KMS-11 (cell line): ENCODE results near the gene ATP5MG.

Experiments used
- H2AFZ ChIP-seq: fragments of 200-600 bp; sonication (generic); 2 replicates; pipeline ENCODE4 v1.6.1; 2016; ENCODE audit warnings: antibody characterized with exemption, mixed run types, low read depth
- H3K27ac ChIP-seq: fragments of 200-600 bp; sonication (generic); 2 replicates; pipeline ENCODE4 v1.6.1; 2016; ENCODE audit warnings: mild to moderate bottlenecking, mixed run types
- H3K27me3 ChIP-seq: fragments of 200-600 bp; sonication (generic); 2 replicates; pipeline ENCODE4 v1.6.1; 2017; ENCODE audit warnings: mild to moderate bottlenecking, low read depth, mixed run types, moderate library complexity; ENCODE audit not compliant: insufficient read depth
- H3K36me3 ChIP-seq: fragments of 200-600 bp; sonication (generic); 2 replicates; pipeline ENCODE4 v1.6.1; 2017; ENCODE audit warnings: mild to moderate bottlenecking, mixed run types; ENCODE audit not compliant: insufficient read depth
- H3K4me1 ChIP-seq: fragments of 200-600 bp; sonication (generic); 2 replicates; pipeline ENCODE4 v1.6.1; 2016; ENCODE audit warnings: mild to moderate bottlenecking, low read depth, mixed run types; ENCODE audit not compliant: poor library complexity, severe bottlenecking
- H3K4me2 ChIP-seq: fragments of 200-600 bp; sonication (generic); 2 replicates; pipeline ENCODE4 v1.7.0; 2016; ENCODE audit warnings: mild to moderate bottlenecking, mixed run types
- H3K4me3 ChIP-seq: fragments of 200-600 bp; sonication (generic); IDR thresholded peaks from 2 replicates; pipeline ENCODE4 v1.6.1; 2017; ENCODE audit warnings: low read depth, low read length, mixed read lengths; ENCODE audit not compliant: insufficient read depth
- H3K79me2 ChIP-seq: fragments of 200-600 bp; sonication (generic); 2 replicates; pipeline ENCODE4 v1.6.1; 2016; ENCODE audit warnings: low read depth, mixed run types; ENCODE audit not compliant: insufficient read depth
- H3K9ac ChIP-seq: fragments of 200-600 bp; sonication (generic); 2 replicates; pipeline ENCODE4 v1.6.1; 2016; ENCODE audit warnings: mild to moderate bottlenecking, mixed run types
- H4K20me1 ChIP-seq: fragments of 200-600 bp; sonication (generic); 2 replicates; pipeline ENCODE4 v1.6.1; 2016; ENCODE audit warnings: mild to moderate bottlenecking, mixed run types; ENCODE audit not compliant: insufficient read depth
- CTCF ChIP-seq: fragments of 200-600 bp; sonication (generic); conservative IDR thresholded peaks from 2 replicates; pipeline ENCODE4 v1.6.1; 2017; ENCODE audit warnings: low read depth, mild to moderate bottlenecking, antibody characterized with exemption, low read length, moderate library complexity, mixed read lengths

ATP5MG gene

DNA sequence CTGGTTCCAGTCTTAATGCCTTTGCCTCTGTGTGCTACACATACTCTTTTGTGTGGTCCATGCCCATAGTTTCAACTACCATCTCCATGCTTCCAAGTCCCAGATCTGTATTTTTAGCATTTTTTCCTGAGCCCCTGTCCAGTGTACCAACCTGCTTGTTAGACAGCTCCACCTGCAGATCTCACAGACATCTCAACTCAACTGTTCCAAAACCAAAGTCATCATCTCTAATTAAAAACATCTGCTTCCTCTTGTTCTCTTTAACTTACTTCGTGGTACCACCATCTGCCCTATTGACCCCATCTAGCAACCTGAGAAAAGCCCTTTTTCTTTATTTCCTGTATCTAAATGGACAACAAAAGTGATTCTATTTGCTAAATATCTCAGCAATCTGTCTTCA, 26.3 kb downstream of the ATP5MG start:
- no peak overlapping the region for H3K4me2 ChIP-seq
- no peaks in the 10 kb centered on the region for H4K20me1 ChIP-seq
- no peak overlapping the region for H3K9ac ChIP-seq
- no peak for TF ChIP-seq CTCF
- H3K4me3 ChIP-seq: no peak overlapping the region
- no peaks in the 10 kb centered on the region for H3K79me2 ChIP-seq
- H3K4me1 ChIP-seq: no peaks in the 10 kb centered on the region
- H3K36me3 ChIP-seq: no peaks in the 10 kb centered on the region
- H3K27ac ChIP-seq: no peak overlapping the region
- H2AFZ ChIP-seq: no peak overlapping the region
- H3K27me3 ChIP-seq: no peaks in the 10 kb centered on the region

- Histone ChIP-seq H2AFZ (no peak overlapping the region), H3K4me3 (no peak overlapping the region), H3K36me3 (no peaks in the 10 kb centered on the region), H3K27me3 (no peaks in the 10 kb centered on the region), H3K27ac (no peak overlapping the region), H4K20me1 (no peaks in the 10 kb centered on the region), H3K9ac (no peak overlapping the region), H3K4me2 (no peak overlapping the region), H3K4me1 (peaks cover 4% of the 10 kb centered on the region), H3K79me2 (no peaks in the 10 kb centered on the region)
- no peak for TF ChIP-seq CTCF
These were observed 29.6 kb downstream of the ATP5MG start for GRCh38 chr11:118430956-118431355.

GRCh38 chr11:118434123-118434552, 32.7 kb downstream of the ATP5MG start:
- no peaks in the 10 kb centered on the region for H3K36me3 ChIP-seq
- H3K9ac ChIP-seq: no peak overlapping the region; the same call in 1 of the 2 replicates
- H3K27me3 ChIP-seq: no peaks in the 10 kb centered on the region
- H2AFZ ChIP-seq: peak overlapping the region; percentile 84
- peaks cover 4% of the 10 kb centered on the region; the same call in 1 of the 2 replicates for H4K20me1 ChIP-seq
- peak overlapping the region; percentile 61; the same call in 1 of the 2 replicates for H3K27ac ChIP-seq
- peaks cover 8% of the 10 kb centered on the region for H3K4me1 ChIP-seq
- peak overlapping the region; percentile 67 for H3K4me2 ChIP-seq
- H3K79me2 ChIP-seq: peaks cover 24% of the 10 kb centered on the region
- TF ChIP-seq CTCF: no peak
- no peak overlapping the region for H3K4me3 ChIP-seq

GRCh38 chr11:118434553-118435289, 33.3 kb downstream of the ATP5MG start:
- Histone ChIP-seq H2AFZ (peak overlapping the region; percentile 84), H3K27ac (peak overlapping the region; percentile 61), H4K20me1 (peaks cover 7% of the 10 kb centered on the region; the same call in 1 of the 2 replicates), H3K4me3 (no peak overlapping the region), H3K36me3 (no peaks in the 10 kb centered on the region), H3K9ac (peak overlapping the region; percentile 56; the same call in 1 of the 2 replicates), H3K79me2 (peaks cover 30% of the 10 kb centered on the region), H3K4me1 (peaks cover 14% of the 10 kb centered on the region), H3K4me2 (peak overlapping the region; percentile 67), H3K27me3 (no peaks in the 10 kb centered on the region)
- no peak for TF ChIP-seq CTCF
